Nephron progenitor cell (in vitro differentiated cells): ENCODE measurements around the gene UAP1L1.

Experiments used
- DNase-seq: peaks from one replicate; pipeline ENCODE4 v3.0.0; 2021
- H3K27ac Mint-ChIP-seq: 2 replicates; pipeline ENCODE4 v1.8.0; 2021; ENCODE audit warnings: mild to moderate bottlenecking, moderate library complexity, mixed read lengths
- H3K27me3 Mint-ChIP-seq: 2 replicates; pipeline ENCODE4 v1.8.0; 2021; ENCODE audit warnings: mild to moderate bottlenecking, low read depth, mixed read lengths; ENCODE audit not compliant: poor library complexity
- H3K36me3 Mint-ChIP-seq: 2 replicates; pipeline ENCODE4 v1.8.0; 2021; ENCODE audit warnings: low read depth, mixed read lengths
- H3K4me1 Mint-ChIP-seq: 2 replicates; pipeline ENCODE4 v1.8.0; 2021; ENCODE audit warnings: mixed read lengths
- H3K4me3 Mint-ChIP-seq: 2 replicates; pipeline ENCODE4 v1.8.0; 2021; ENCODE audit warnings: mild to moderate bottlenecking, moderate library complexity, mixed read lengths
- H3K9me3 Mint-ChIP-seq: 2 replicates; pipeline ENCODE4 v1.8.0; 2021; ENCODE audit warnings: mild to moderate bottlenecking, moderate library complexity, mixed read lengths
- CTCF ChIP-seq: fragments of 200-600 bp; sonication (generic); IDR thresholded peaks from 2 replicates; pipeline ENCODE4 v1.5.0; 2021; ENCODE audit warnings: antibody characterized with exemption

UAP1L1 gene

DNA sequence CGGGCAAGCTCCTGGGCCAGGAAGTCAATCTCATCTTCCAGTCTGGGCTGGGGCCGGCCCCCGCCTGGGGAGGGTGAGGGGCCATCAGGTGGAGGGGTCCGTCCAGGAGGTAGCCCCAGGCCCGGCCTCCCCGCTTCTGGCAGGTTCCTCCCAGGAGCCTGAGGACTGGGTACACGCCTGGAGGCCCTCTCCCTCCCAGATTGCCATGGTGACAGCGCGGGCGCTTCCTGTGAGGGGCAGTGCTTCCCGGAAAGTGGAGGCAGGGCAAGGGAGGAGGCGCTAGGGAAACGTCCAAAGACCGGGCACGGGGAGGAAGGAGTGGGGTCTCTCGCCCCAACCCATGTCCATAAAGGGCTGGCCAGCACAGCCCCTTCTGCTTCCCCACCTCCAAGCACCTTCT, 36.2 kb upstream of the UAP1L1 start:
- Mint-ChIP-seq H3K4me3 (no peak overlapping the region), H3K9me3 (no peaks in the 10 kb centered on the region), H3K36me3 (no peaks in the 10 kb centered on the region), H3K27me3 (peaks cover 35% of the 10 kb centered on the region), H3K4me1 (no peaks in the 10 kb centered on the region), H3K27ac (no peak overlapping the region)
- no peak for TF ChIP-seq CTCF
- no peak for DNase-seq

GRCh38 chr9:137042751-137043727, 34.3 kb upstream of the UAP1L1 start:
- no peak overlapping the region for H3K27ac Mint-ChIP-seq

DNA sequence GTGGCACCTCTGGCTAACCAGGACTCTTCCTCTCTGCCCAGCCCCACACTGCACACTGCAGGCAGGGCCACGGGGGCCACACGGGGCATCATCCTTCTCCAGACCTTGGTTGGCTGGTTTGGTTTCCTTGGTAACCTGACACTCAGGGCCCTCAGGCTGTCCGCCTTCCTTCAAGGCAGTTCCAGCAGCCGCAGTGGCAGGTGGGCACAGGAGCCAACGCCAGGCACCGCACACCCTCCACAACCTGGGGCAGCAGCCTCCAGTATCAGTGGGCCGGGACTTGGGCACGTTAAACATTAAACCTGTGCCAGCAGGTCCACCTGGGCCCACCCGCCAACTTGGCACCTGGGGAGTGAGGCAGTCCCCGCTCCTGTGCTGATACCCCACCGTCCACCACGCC, 33.3 kb upstream of the UAP1L1 start:
- H3K4me1 Mint-ChIP-seq: no peaks in the 10 kb centered on the region
- DNase-seq: no peak
- H3K4me3 Mint-ChIP-seq: no peak overlapping the region
- no peak for TF ChIP-seq CTCF
- peaks cover 60% of the 10 kb centered on the region for H3K27me3 Mint-ChIP-seq
- H3K36me3 Mint-ChIP-seq: no peaks in the 10 kb centered on the region
- H3K27ac Mint-ChIP-seq: no peak overlapping the region
- no peaks in the 10 kb centered on the region for H3K9me3 Mint-ChIP-seq

More at GRCh38 chr9:137042751-137043727, 34.3 kb upstream of the UAP1L1 start:
- no peaks in the 10 kb centered on the region for H3K9me3 Mint-ChIP-seq
- DNase-seq: no peak
- H3K4me3 Mint-ChIP-seq: no peak overlapping the region
- no peaks in the 10 kb centered on the region for H3K36me3 Mint-ChIP-seq
- peaks cover 50% of the 10 kb centered on the region for H3K27me3 Mint-ChIP-seq
- no peaks in the 10 kb centered on the region for H3K4me1 Mint-ChIP-seq
- TF ChIP-seq CTCF: no peak

DNA sequence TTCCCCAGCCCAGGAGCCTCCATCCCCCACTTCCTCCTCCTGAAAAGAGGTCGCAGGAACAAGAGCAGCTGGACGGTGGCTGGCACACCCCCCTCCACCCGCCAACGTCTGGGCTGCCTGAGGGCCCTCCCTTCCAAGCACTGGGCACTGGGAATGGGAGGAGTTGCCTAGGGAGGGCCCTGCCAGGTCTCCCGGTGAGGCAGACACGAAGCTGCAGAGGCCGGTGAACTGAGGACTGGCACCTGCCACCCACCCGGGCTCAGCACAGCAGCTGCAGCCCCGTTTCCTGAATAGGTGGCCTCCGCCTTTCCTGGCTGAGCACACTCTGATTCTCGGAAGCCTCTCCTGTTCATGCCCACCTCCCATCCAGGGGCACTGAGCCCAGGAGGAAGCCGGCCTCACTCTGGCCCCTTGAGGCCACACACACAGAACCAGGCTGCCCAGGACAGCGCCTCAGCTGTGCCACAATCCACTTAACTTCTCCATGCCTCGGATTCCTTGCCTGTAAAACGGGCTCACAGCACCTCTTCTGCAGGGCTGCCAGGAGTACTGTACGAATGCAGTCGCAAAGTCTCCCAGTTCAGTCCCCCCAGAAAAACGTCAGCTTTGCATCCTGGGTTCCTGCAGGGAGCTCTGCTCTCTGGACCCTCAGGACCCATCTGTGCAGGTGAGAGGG, 32.7 kb upstream of the UAP1L1 start:
- no peak for TF ChIP-seq CTCF
- no peak overlapping the region for H3K27ac Mint-ChIP-seq
- no peak for DNase-seq
- H3K4me1 Mint-ChIP-seq: no peaks in the 10 kb centered on the region
- peaks cover 66% of the 10 kb centered on the region for H3K27me3 Mint-ChIP-seq
- peak overlapping the region; percentile 59 for H3K4me3 Mint-ChIP-seq
- no peaks in the 10 kb centered on the region for H3K36me3 Mint-ChIP-seq
- no peaks in the 10 kb centered on the region for H3K9me3 Mint-ChIP-seq

DNA sequence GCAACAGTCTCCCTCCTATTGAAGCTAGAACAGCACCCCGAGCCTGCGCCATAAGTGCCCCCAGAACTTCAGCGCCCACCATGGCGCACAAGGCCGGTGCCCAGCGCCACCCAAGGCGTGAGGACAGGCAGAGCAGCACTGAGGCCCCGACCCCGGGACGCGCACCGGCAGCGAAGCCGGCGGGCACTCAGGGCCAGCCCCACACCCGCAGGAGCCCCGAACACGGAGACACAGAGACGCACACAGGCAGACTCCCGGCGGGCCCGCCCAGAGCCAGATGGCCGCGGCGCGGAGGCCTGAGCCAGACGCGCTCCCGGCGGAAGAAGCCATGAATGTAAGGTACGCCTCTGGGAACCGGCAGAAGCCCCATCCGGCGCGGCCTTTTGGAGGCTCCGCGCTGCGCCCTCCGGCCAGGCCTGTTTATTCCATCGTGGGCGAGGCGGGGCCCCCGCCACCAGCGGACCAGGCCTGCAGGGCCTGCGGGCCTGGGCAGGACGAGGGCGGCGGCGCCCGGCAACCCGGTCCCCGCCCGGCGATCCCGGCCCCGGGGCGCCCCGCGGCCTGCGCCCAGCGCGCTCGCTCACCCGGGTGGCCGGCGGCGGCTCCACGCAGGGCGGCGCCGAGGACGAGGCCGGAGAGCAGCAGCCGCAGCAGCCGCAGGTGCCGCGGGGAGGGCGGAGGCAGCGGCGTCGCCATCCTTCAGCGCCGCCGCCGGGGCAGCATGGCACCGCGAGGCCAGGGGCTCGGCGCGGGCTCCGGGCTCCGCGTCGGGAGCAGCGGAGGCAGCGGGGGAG, 31.8 kb upstream of the UAP1L1 start:
- TF ChIP-seq CTCF: no peak
- DNase-seq: peak; percentile 61
- H3K36me3 Mint-ChIP-seq: no peaks in the 10 kb centered on the region
- no peaks in the 10 kb centered on the region for H3K4me1 Mint-ChIP-seq
- peak overlapping the region; percentile 68 for H3K4me3 Mint-ChIP-seq
- H3K9me3 Mint-ChIP-seq: no peaks in the 10 kb centered on the region
- peaks cover 74% of the 10 kb centered on the region for H3K27me3 Mint-ChIP-seq
- no peak overlapping the region for H3K27ac Mint-ChIP-seq
